ENCODE measurements around the gene SERGEF.

Gene SERGEF

DNA sequence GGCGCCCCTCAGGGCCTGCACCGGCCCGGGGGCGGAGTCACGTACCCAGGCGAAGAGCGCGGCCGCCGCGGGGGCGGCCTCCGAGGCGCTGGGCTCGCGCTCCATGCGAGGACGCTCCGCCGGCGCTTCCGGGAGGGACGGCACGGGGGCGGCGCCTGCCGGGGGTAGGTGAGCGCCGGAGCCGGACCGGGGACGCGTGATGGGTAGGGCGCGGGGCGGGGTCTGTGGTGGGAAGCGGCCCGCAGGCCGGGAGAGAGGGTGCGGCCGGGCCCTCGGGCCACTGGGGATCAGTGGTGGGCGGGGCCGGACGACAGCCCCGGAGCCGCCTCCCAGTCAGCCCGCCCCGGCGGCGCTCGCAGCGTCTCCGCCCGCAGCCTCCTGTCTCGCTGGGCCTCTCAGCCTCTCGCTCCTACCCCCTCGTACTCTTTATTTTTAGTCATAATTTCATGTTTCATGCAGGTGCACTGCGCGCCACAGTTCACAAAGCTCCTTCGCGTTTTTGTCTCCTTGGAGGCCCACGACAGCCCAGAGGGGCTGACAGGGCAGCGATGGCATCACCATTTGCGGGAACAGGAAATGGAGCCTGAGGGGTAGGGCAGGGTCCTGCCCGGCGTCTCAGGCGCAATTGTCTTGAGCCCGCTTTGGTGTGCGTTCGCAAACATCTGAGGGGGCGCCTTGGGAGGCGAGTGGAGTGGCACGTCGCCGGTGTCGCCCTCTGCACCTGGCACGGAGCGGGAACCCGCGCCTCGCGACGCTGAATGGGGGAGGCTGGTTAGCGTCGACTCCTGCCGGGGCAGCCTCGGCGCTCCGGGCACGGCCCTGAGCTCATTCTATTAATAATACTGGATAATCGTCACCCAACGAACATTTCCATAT is at the start of gene SERGEF:
TSS of gene SERGEF (minus strand) at position 142 of the 876 bp plus-strand sequence. CDS start at position 105, 37 bp downstream.
- DNase-seq = peak; percentile 66

- DNase-seq = no peak
Measured at GRCh38 chr11:18061351-18061750, 48.5 kb upstream of the SERGEF start.

- DNase-seq = no peak
Measured at GRCh38 chr11:18056561-18057181, 43.8 kb upstream of the SERGEF start.

GRCh38 chr11:18054511-18055103 is 41.8 kb upstream of the SERGEF start:
- no peak for DNase-seq

DNA sequence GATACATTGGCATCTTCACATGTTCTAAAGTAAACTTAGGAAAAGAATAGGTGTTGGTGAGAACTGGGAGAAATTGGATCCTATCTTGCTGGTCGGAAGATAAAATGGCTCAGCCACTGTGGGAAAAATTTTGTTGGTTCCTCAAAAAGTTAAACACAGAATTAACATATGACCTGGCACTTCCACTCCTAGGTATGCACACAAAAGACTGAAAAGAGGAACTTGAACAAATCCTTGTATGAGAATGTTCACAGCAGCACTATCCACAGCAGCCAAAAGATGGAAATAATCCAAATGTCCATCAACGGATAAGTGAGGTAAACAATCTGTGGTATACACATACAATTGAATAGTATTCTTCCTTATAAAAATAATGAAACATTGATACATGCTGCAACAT is 38.0 kb upstream of the SERGEF start:
- DNase-seq = no peak

- DNase-seq = no peak
Measured at GRCh38 chr11:18046116-18046777, 33.4 kb upstream of the SERGEF start, which contains the start of gene TPH1. TPH1 (minus strand) TSS chr11:18046269; CDS start chr11:18040762, 5,507 bp downstream.

DNA sequence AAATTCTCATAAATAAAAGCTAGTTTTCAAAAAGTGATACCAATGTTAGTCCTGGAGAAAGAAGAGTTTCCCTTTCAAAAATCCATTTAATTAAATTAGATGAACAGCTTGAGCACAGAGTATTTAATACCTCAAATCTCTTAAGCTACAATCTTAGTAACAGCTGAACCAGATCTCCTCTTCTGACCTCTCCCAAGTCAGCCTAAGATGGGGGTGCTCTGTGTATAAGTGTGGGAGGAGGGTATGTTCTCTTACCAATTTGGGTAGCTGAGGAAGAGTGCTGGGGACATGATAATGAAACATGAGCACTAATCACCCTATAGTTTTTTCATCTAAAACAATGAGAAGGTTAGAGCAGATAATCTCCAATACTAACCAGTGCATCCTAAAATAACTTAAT is 23.6 kb upstream of the SERGEF start:
- DNase-seq = no peak

DNA sequence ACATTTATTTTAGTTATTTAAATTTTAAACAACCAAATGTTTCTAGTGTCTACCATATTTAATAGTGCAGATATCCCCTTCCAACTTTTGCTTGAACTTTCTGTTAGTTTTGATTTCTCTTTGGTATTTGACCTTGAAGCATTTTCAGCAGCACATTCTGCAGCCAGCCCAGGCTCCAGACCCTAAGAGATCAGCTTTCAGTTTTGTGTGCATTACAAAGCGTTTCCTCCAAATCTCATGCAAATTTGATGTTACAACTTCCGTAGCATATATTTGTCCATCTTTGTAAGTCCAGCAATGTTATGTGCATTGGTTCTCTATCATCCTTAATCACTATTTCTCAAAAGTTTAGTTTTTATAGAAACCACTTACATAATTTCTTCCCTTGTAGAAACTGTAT is 14.6 kb upstream of the SERGEF start:
- DNase-seq = no peak

GRCh38 chr11:18022419-18022818 is 9.6 kb upstream of the SERGEF start:
- no peak for DNase-seq

DNA sequence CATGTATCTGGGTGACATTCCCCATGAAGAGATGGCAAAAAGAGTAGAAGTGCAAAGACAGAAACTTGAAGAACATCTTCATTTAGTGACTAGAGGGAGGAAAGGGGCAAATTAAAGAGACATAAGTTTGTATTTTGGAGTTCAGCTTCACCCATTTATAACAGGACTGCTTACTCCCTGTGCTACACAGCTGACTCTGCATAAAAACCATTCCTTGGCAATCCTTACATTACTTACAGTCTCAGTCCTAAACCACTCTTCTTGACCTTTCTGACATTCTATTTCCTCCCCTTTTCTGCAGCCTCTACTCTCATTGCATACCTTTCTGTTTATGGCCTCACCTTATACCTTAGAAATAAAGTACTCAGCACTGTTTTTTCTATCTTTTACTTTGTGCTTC is 6.8 kb upstream of the SERGEF start:
- DNase-seq = no peak

DNA sequence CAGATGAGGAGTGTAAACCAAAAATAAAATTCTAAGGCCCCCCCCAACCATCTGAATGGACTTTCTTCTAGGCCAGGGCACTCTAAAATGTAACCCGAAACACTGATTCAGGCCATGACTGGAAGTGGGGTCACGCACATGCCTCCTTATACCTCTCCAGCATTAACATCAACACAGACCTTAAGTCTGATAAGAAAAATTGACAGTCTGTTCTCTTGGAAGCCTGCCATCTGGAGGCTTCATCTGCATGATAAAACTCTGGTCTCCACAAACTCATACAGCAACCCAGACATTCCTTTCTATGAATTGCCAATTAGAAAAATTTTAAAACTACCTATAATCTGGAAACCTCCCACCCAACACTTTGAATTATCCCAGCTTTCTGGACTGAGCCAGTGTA is 3.9 kb upstream of the SERGEF start:
- DNase-seq = no peak

DNA sequence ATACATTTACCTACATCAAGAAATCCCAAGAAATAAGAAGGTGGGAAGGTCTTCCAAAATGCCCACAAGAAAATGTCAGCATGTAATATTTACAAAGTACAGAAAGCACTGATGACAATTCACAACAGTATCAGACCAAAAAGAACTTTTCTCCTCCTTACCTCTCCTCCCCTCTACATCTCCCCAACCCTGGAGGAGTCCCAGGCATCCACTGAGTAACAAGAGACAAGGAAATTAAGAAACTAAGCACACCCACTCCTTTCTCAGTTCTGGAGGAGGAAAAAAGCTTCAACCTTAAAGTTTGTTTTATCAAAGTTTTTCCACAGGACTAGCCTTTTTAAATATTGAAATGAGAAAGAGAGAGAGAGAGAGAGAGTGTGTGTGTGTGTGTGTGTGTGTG is 2.0 kb upstream of the SERGEF start:
- no peak for DNase-seq

- DNase-seq = no peak
Measured at GRCh38 chr11:18013790-18014507, 1.1 kb upstream of the SERGEF start.

DNA sequence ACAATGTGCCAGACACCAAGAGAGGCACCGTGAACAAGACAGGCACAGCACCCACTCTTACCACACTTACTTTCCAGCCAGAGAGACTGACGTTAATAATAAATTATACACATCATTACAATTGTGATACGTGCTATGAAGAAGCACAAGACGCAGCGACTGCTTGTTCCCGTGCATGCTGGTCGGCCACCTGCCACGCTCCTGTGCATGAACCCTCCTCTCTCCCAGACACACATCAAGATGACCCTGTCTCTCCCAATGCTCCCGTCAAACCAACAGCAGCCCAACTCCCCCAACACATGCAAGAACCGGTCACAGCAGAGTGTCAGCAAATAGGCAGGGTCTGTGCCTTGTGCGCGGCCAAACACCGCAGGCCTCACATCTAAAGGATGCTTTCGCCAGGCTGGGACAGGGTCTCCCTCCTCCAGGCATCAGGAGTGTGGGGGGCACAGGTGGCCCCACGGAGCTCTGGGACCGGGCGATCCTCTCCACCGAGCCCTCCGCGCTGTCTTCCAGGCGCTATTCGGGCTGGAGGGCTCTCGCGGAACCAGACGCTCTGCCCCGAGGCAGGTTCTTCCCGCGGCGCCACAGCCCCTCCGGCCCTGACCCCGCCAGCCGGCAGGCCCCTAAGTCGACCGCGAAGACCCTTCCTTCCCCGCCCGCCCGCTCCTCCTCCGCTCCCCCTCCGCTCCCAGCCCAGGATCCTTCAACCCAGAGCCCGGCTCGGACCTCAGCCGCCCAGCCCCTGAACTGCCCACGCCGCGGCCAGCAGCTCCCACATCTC is 533 bp downstream of the SERGEF start:
- no peak for DNase-seq

DNA sequence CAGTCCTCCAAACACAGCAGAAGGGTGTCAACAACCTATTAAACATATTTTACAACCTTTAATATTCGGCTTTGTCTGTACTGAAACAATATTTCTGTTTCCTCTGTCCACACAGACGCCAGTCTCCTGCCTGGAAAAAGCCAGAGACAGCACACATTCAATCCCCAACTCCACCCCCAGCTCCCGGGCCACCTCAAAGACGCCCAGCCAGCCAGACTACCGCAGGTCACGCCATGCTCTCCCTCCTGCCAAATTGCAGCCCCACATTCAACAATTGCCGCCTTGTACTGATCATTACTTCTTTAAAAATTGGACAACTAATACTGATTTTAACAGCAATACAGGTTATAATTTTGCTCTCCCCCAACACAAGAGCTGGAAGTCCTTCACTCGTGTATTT is 1.2 kb downstream of the SERGEF start:
- no peak for DNase-seq

DNA sequence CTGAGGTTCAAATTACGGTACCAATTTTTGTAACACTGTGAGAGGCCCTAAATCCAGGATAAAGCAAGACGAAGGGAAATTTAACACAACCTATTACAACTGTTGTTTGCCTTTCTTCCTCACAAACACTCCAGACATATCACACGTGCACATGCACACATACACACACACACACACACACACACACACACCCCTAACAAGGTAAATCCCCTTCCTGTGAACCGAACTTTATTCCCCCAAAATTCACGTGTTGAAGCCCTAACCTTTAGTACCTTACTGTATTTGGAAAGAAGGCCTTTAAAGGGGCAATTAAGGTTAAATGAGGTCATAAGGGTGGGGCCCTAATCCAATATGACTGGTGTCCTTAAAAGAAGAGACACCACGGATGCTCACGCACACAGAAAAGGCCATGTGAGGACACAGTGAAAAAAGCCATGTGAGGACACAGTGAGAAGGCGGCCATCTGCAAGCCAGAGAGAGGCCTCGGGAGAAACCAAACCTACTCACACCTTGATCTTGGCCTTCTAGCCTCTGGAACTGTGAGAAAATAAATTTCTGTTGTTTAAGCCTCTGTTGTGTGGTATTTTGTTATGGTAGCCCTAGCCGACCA is 1.8 kb downstream of the SERGEF start:
- DNase-seq = no peak

GRCh38 chr11:18010121-18010670 is 2.7 kb downstream of the SERGEF start:
- DNase-seq = no peak

GRCh38 chr11:18005376-18006129 is 7.3 kb downstream of the SERGEF start:
- no peak for DNase-seq

DNA sequence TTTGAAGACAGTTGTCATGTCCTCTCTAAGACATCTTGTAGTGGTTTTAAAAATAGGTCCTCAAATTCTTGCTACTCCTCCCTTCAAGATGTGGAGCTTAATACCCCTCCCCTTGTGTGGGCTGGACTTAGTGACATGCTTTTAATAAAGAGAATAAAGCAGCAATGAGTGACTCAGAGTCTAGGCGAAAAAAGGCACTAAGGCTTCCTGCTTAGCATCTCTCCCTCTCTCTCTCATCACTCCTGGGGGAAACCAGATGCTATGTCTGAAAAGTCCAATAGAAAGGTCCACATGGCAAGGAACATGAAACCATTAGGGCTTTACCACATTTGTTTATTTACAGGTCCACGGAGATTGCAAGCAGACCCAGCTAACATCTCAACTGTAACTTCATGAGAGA is 11.7 kb downstream of the SERGEF start:
- no peak for DNase-seq

DNA sequence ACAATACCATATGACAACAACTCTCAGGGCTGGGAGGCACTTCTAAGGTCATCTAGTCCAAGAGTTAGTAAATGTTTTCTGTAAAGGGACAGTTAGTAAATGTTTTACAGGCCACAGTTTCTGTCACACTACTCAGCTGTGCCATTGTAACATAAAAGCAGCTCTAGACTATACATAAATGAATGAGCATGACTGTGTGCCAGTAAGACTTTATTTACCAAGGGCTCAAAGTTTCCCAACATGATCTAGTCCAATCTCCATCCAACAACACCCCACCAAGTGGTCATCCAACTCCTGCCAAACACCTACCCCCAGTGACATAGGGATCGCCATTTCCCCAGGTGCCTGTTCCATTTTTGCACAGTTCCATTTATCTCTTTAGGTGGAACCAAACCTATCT is 12.1 kb downstream of the SERGEF start:
- DNase-seq = no peak

All from amniotic stem cell (primary cell).